ENCODE data around the gene OR10J1.
"Not testable (repeated sequence)": the region's sequence is repeated elsewhere in the genome, so short reads cannot be mapped to it uniquely, and the experiment has no call there.

Gene OR10J1

GRCh38 chr1:159439422-159439821 lies at the start of gene OR10J1:
Gene OR10J1, plus strand, starts transcription at chr1:159439722. Its CDS starts 70 bp downstream, at chr1:159439792.
- no peak within 1 kb of the TSS for H3K4me3 ChIP-seq (ENCODE audit: low read depth, low read length)
- DNase-seq (ENCODE audit: low read depth), result no peak

- no peak for DNase-seq (ENCODE audit: low read depth)
- no peak overlapping the region for H3K4me3 ChIP-seq (ENCODE audit: low read depth, low read length)
These were observed 32.7 kb upstream of the OR10J1 start for GRCh38 chr1:159406821-159407220.

GRCh38 chr1:159408862-159409400 lies 30.6 kb upstream of the OR10J1 start:
- DNase-seq (ENCODE audit: low read depth), result no peak
- H3K4me3 ChIP-seq (ENCODE audit: low read depth, low read length), result no peak overlapping the region

GRCh38 chr1:159421821-159422220 lies 17.7 kb upstream of the OR10J1 start:
- no peak for DNase-seq (ENCODE audit: low read depth)
- H3K4me3 ChIP-seq (ENCODE audit: low read depth, low read length), result no peak overlapping the region

- DNase-seq (ENCODE audit: low read depth), result no peak
- no peak overlapping the region for H3K4me3 ChIP-seq (ENCODE audit: low read depth, low read length)
These were observed 11.0 kb upstream of the OR10J1 start for GRCh38 chr1:159428536-159428935.

- peak; percentile 83 for DNase-seq (ENCODE audit: low read depth)
- H3K4me3 ChIP-seq (ENCODE audit: low read depth, low read length), result no peak overlapping the region
These were observed 10.3 kb upstream of the OR10J1 start for GRCh38 chr1:159429074-159429861.

- no peak overlapping the region for H3K4me3 ChIP-seq (ENCODE audit: low read depth, low read length)
- DNase-seq (ENCODE audit: low read depth), result no peak
These were observed 8.5 kb upstream of the OR10J1 start for GRCh38 chr1:159430985-159431384.

GRCh38 chr1:159431904-159432303 lies 7.6 kb upstream of the OR10J1 start, which contains the start of gene OR10J4:
Gene OR10J4, plus strand, starts transcription at chr1:159432204.
- no peak within 1 kb of the TSS for H3K4me3 ChIP-seq (ENCODE audit: low read depth, low read length)
- DNase-seq (ENCODE audit: low read depth), result no peak

GRCh38 chr1:159436469-159436868 lies 3.1 kb upstream of the OR10J1 start:
- H3K4me3 ChIP-seq (ENCODE audit: low read depth, low read length), result no peak overlapping the region

GRCh38 chr1:159441360-159441759 lies 1.8 kb downstream of the OR10J1 start:
- no peak for DNase-seq (ENCODE audit: low read depth)
- no peak overlapping the region for H3K4me3 ChIP-seq (ENCODE audit: low read depth, low read length)

More at GRCh38 chr1:159436469-159436868, 3.1 kb upstream of the OR10J1 start:
- DNase-seq (ENCODE audit: low read depth), result no peak

GRCh38 chr1:159442428-159442827 lies 2.9 kb downstream of the OR10J1 start:
- no peak overlapping the region for H3K4me3 ChIP-seq (ENCODE audit: low read depth, low read length)
- no peak for DNase-seq (ENCODE audit: low read depth)

- no peak for DNase-seq (ENCODE audit: low read depth)
- H3K4me3 ChIP-seq (ENCODE audit: low read depth, low read length), result no peak overlapping the region
These were observed 3.7 kb downstream of the OR10J1 start for GRCh38 chr1:159443066-159443750.

- H3K4me3 ChIP-seq (ENCODE audit: low read depth, low read length), result no peak overlapping the region
- DNase-seq (ENCODE audit: low read depth), result no peak
These were observed 5.0 kb downstream of the OR10J1 start for GRCh38 chr1:159444511-159444910.

- no peak for DNase-seq (ENCODE audit: low read depth)
- H3K4me3 ChIP-seq (ENCODE audit: low read depth, low read length), result no peak overlapping the region
These were observed 8.7 kb downstream of the OR10J1 start for GRCh38 chr1:159448181-159448580.

GRCh38 chr1:159449605-159450004 lies 10.1 kb downstream of the OR10J1 start:
- DNase-seq (ENCODE audit: low read depth); H3K4me3 ChIP-seq (ENCODE audit: low read depth, low read length): not testable (repeated sequence)

GRCh38 chr1:159459551-159459950 lies 20.0 kb downstream of the OR10J1 start:
- no peak for DNase-seq (ENCODE audit: low read depth)
- no peak overlapping the region for H3K4me3 ChIP-seq (ENCODE audit: low read depth, low read length)

GRCh38 chr1:159465191-159465603 lies 25.7 kb downstream of the OR10J1 start:
- DNase-seq (ENCODE audit: low read depth), result no peak
- no peak overlapping the region for H3K4me3 ChIP-seq (ENCODE audit: low read depth, low read length)

- DNase-seq (ENCODE audit: low read depth), result no peak
- no peak overlapping the region for H3K4me3 ChIP-seq (ENCODE audit: low read depth, low read length)
These were observed 28.8 kb downstream of the OR10J1 start for GRCh38 chr1:159468321-159468720.

GRCh38 chr1:159469921-159470533 lies 30.5 kb downstream of the OR10J1 start:
- DNase-seq (ENCODE audit: low read depth), result no peak
- H3K4me3 ChIP-seq (ENCODE audit: low read depth, low read length), result no peak overlapping the region

GRCh38 chr1:159473335-159473734 lies 33.8 kb downstream of the OR10J1 start:
- peak; percentile 38 for DNase-seq (ENCODE audit: low read depth)
- no peak overlapping the region for H3K4me3 ChIP-seq (ENCODE audit: low read depth, low read length)

Data from skeletal muscle cell (primary cell).